Nucleus accumbens (tissue), 56 donors: ENCODE measurements around the gene CEP131.
A peak's percentile ranks its signal among the peaks of the same experiment; 100 is the strongest.

Experiments used
- DNase-seq, 56 donors: peaks; one replicate each; lab custom pipeline; 2025; lab: John Stamatoyannopoulos, UW

The CEP131 gene

GRCh38 chr17:81222906-81223761 is at the start of gene CEP131:
TSS of gene CEP131 (minus strand) at chr17:81222965. CDS start at chr17:81220056, 2,909 bp downstream.
- DNase-seq: peak; percentile 81 to 99 (median 97)

- no peak for DNase-seq
Observed at GRCh38 chr17:81271226-81271625, 48.5 kb upstream of the CEP131 start.

GRCh38 chr17:81270279-81270678 is 47.5 kb upstream of the CEP131 start:
- peak in 2 of 56 donors; percentile 23 to 30 for DNase-seq

GRCh38 chr17:81267390-81268067 is 44.8 kb upstream of the CEP131 start:
- DNase-seq: no peak

GRCh38 chr17:81265576-81265975 is 42.8 kb upstream of the CEP131 start:
- DNase-seq: no peak

GRCh38 chr17:81264640-81265039 is 41.9 kb upstream of the CEP131 start:
- no peak for DNase-seq

- no peak for DNase-seq
Observed at GRCh38 chr17:81263371-81264181, 40.8 kb upstream of the CEP131 start.

GRCh38 chr17:81261582-81262336 is 39.0 kb upstream of the CEP131 start:
- no peak for DNase-seq

GRCh38 chr17:81261096-81261495 is 38.3 kb upstream of the CEP131 start:
- DNase-seq: no peak

GRCh38 chr17:81260641-81261040 is 37.9 kb upstream of the CEP131 start:
- DNase-seq: no peak

GRCh38 chr17:81260171-81260570 is 37.4 kb upstream of the CEP131 start:
- DNase-seq: no peak

GRCh38 chr17:81259058-81259605 is 36.4 kb upstream of the CEP131 start:
- no peak for DNase-seq

GRCh38 chr17:81258292-81258691 is 35.5 kb upstream of the CEP131 start:
- DNase-seq: no peak

GRCh38 chr17:81257533-81257932 is 34.8 kb upstream of the CEP131 start:
- DNase-seq: no peak

GRCh38 chr17:81256616-81257015 is 33.9 kb upstream of the CEP131 start:
- DNase-seq: peak in 1 of 56 donors; percentile 17

GRCh38 chr17:81254955-81255717 is 32.4 kb upstream of the CEP131 start:
- DNase-seq: peak in 39 of 56 donors; percentile 6 to 74 (median 33)

- DNase-seq: peak in 30 of 56 donors; percentile 6 to 70 (median 22)
Observed at GRCh38 chr17:81253358-81254131, 30.8 kb upstream of the CEP131 start.

- DNase-seq: no peak
Observed at GRCh38 chr17:81252987-81253329, 30.2 kb upstream of the CEP131 start.
